Endothelial cell of umbilical vein (primary cell): ENCODE data around the gene KCTD11. TPM values are rescaled to one million over a fixed set of nuclear protein-coding genes. Genes with fewer than 3 reads are reported as not detected.
"Not testable (repeated sequence)": the region's sequence is repeated elsewhere in the genome, so short reads cannot be mapped to it uniquely, and the experiment has no call there.

Experiments used
- BruUV-seq: library from RNA; stranded (reverse); fragments of 400-500 nt; replicated peaks from 2 replicates; lab custom pipeline; 2021; lab: Mats Ljungman, UMichigan
- CTCF ChIA-PET: fragments of 300-600, 350-600 bp; sonication (Branson Sonifier 250); formaldehyde crosslinking; loops from one replicate; lab custom pipeline; 2021; ENCODE audit warnings: antibody characterized with exemption, inconsistent platforms; lab: Charles Lee
- POLR2A ChIA-PET: fragments of 300-600, 350-600 bp; sonication (Branson Sonifier 250); formaldehyde crosslinking; loops from one replicate; lab custom pipeline; 2021; ENCODE audit warnings: antibody characterized with exemption, inconsistent platforms; lab: Charles Lee
- DNase-seq: peaks from one replicate; pipeline ENCODE4 v3.0.0-alpha.2; 2011; ENCODE audit warnings: low read depth, low spot score
- FAIRE-seq: peaks from 2 replicates; lab custom pipeline; 2011; peaks lifted over from hg19 to GRCh38; lab: Jason Lieb, UNC
- H2AFZ ChIP-seq: 2 replicates; pipeline ENCODE4 v1.6.0; 2012; ENCODE audit warnings: low read depth, low read length, control low read depth, inconsistent platforms
- H3K27ac ChIP-seq: 2 replicates; pipeline ENCODE4 v1.5.1; 2011; ENCODE audit warnings: low read depth, mild to moderate bottlenecking, control low read depth, low read length, moderate library complexity; ENCODE audit not compliant: insufficient read depth
- H3K27me3 ChIP-seq, 2 experiments: 2 replicates each; pipeline versions ENCODE4 v1.6.0 to v1.6.1; 2011; ENCODE audit warnings: low read length in 2 of 2, mixed read lengths in 1 of 2; ENCODE audit not compliant: control insufficient read depth in 2 of 2, insufficient read depth in 2 of 2
- H3K36me3 ChIP-seq, 2 experiments: 2 replicates in 1 of 2; 3 replicates in 1 of 2; pipeline ENCODE4 v1.5.1; 2011; ENCODE audit warnings: low read length in 2 of 2, mild to moderate bottlenecking in 1 of 2, moderate library complexity in 1 of 2; ENCODE audit not compliant: control insufficient read depth in 2 of 2, insufficient read depth in 2 of 2; ENCODE audit errors: extremely low read depth in 1 of 2
- H3K4me1 ChIP-seq: 3 replicates; pipeline ENCODE4 v1.5.1; 2011; ENCODE audit warnings: mild to moderate bottlenecking, low read length; ENCODE audit not compliant: control insufficient read depth, insufficient read depth; ENCODE audit errors: extremely low read depth
- H3K4me2 ChIP-seq: 2 replicates; pipeline ENCODE4 v1.6.1; 2011; ENCODE audit warnings: low read length, control low read depth, mixed read lengths; ENCODE audit not compliant: insufficient read depth
- H3K4me3 ChIP-seq, 3 experiments: fragments of 200-600 bp in 1 of 3; sonication (generic), shearing (Covaris generic) in 1 of 3; replicated peaks in 1 of 3; 2 replicates each; pipeline ENCODE4 v1.5.1; 2011 to 2016; ENCODE audit warnings: control low read depth in 3 of 3, low read length in 3 of 3, mild to moderate bottlenecking in 2 of 3, inconsistent platforms in 1 of 3, low read depth in 1 of 3, moderate library complexity in 1 of 3; ENCODE audit not compliant: insufficient read depth in 1 of 3
- H3K79me2 ChIP-seq: 2 replicates; pipeline ENCODE4 v1.6.0; 2012; ENCODE audit warnings: low read length, inconsistent platforms; ENCODE audit not compliant: control insufficient read depth, insufficient read depth
- H3K9ac ChIP-seq: replicated peaks from 2 replicates; pipeline ENCODE3; 2011; ENCODE audit warnings: low read length, control low read depth; ENCODE audit not compliant: insufficient read depth; ENCODE audit errors: extremely low read depth
- H3K9me1 ChIP-seq: replicated peaks from 3 replicates; pipeline ENCODE4 v1.6.0; 2011; ENCODE audit warnings: mild to moderate bottlenecking, low read length; ENCODE audit not compliant: control insufficient read depth, insufficient read depth; ENCODE audit errors: extremely low read depth
- H3K9me3 ChIP-seq: replicated peaks from 2 replicates; pipeline ENCODE4 v1.5.1; 2012; ENCODE audit warnings: low read length, inconsistent platforms; ENCODE audit not compliant: control insufficient read depth, insufficient read depth
- H4K20me1 ChIP-seq: replicated peaks from 2 replicates; pipeline ENCODE3; 2011; ENCODE audit warnings: mild to moderate bottlenecking, low read length; ENCODE audit not compliant: control insufficient read depth, insufficient read depth; ENCODE audit errors: extremely low read depth
- CTCF ChIP-seq, 2 donors: IDR thresholded peaks; 1 replicate in 1 of 2; 2 replicates in 1 of 2; pipeline ENCODE4 v1.5.1; 2011; ENCODE audit warnings: low read length in 2 of 2, mild to moderate bottlenecking in 2 of 2, moderate library complexity in 2 of 2, control low read depth in 1 of 2, inconsistent platforms in 1 of 2, low read depth in 1 of 2; ENCODE audit not compliant: insufficient read depth in 1 of 2; ENCODE audit errors: extremely low read depth in 1 of 2
- EZH2 ChIP-seq: IDR thresholded peaks from 2 replicates; pipeline ENCODE4 v1.6.1; 2012; ENCODE audit warnings: borderline replicate concordance, low read depth, mild to moderate bottlenecking, moderate library complexity, low read length, inconsistent platforms; ENCODE audit not compliant: severe bottlenecking
- FOS ChIP-seq: IDR thresholded peaks from 2 replicates; pipeline ENCODE4 v1.6.1; 2011; ENCODE audit warnings: mild to moderate bottlenecking, low read length, moderate library complexity, borderline replicate concordance; ENCODE audit not compliant: insufficient read depth
- GATA2 ChIP-seq: IDR thresholded peaks from 2 replicates; pipeline ENCODE4 v1.7.0; 2011; ENCODE audit warnings: low read depth, mild to moderate bottlenecking, moderate library complexity, mixed read lengths, low read length; ENCODE audit not compliant: insufficient read length, insufficient read depth
- JUN ChIP-seq: IDR thresholded peaks from 2 replicates; pipeline ENCODE4 v1.6.1; 2011; ENCODE audit warnings: borderline replicate concordance, low read depth; ENCODE audit not compliant: insufficient read length, insufficient read depth
- MAX ChIP-seq: IDR thresholded peaks from 2 replicates; pipeline ENCODE4 v1.6.1; 2011; ENCODE audit not compliant: insufficient read depth, insufficient read length
- MYC ChIP-seq: IDR thresholded peaks from one replicate; pipeline ENCODE4 v1.6.1; 2011; ENCODE audit warnings: mild to moderate bottlenecking, low read depth, low read length
- POLR2A ChIP-seq: IDR thresholded peaks from 2 replicates; pipeline ENCODE4 v1.6.1; 2012; ENCODE audit warnings: low read depth, mild to moderate bottlenecking, control low read depth, low read length
- POLR2AphosphoS5 ChIP-seq: IDR thresholded peaks from 2 replicates; pipeline ENCODE4 v1.6.1; 2012; ENCODE audit warnings: low read depth, mild to moderate bottlenecking, control low read depth, low read length, moderate library complexity; ENCODE audit not compliant: insufficient read depth
- dilution Hi-C: fragments of 300-500 bp; cut with MboI; formaldehyde crosslinking; loops from one replicate; pipeline ENCODE4 v1.15.0; 2019; ENCODE audit warnings: low sequenced_read_pairs; ENCODE audit not compliant: extremely low pct_ligation_motif_present
- intact Hi-C: fragments of 100-400 bp; cut with micrococcal nuclease; formaldehyde crosslinking; loops from one replicate; pipeline ENCODE4 v1.10.0; 2022
- polyA plus RNA-seq, 4 experiments: library from polyadenylated mRNA; depleted of rRNA in 3 of 4; stranded (reverse) in 3 of 4; unstranded in 1 of 4; fragments of >200 nt; gene quantifications; 2 replicates each; pipeline versions ENCODE4 v1.2.1 to v1.2.3, GENCODE V29; 2011 to 2012; ENCODE audit warnings: missing spikeins in 1 of 4
- total RNA-seq: library from RNA; stranded (reverse); gene quantifications from 2 replicates; pipeline ENCODE4 v1.2.3, GENCODE V29; 2021

Gene KCTD11
- total and polyA plus RNA-seq, 2 donors (not counting 3 experiments of a cell fraction or from before 2014, with no cell fraction given) = 3.8 to 6.5 TPM

GRCh38 chr17:7363311-7363710 is 11.3 kb downstream of the KCTD11 start:
- no peak overlapping the region for H3K9ac ChIP-seq
- POLR2A ChIA-PET = interaction anchor here (0.6 kb wide), 1 partner anchor 184 kb away, joined by 5 read pairs; no protein-coding TSS in a partner anchor
- BruUV-seq = no TSS peak

GRCh38 chr17:7365963-7366362 is 14.0 kb downstream of the KCTD11 start:
- dilution Hi-C loops = not testable (repeated sequence)

More at GRCh38 chr17:7363311-7363710, 11.3 kb downstream of the KCTD11 start:
- H3K9me3 ChIP-seq = no peaks in the 10 kb centered on the region
- H3K4me2 ChIP-seq = no peak overlapping the region
- H4K20me1 ChIP-seq = no peaks in the 10 kb centered on the region
- dilution Hi-C loops (no loop called here), intact Hi-C loops (no loop called here)
- FAIRE-seq (no peak), DNase-seq (no peak)
- H3K36me3 ChIP-seq = no peaks in the 10 kb centered on the region
- H2AFZ ChIP-seq = no peak overlapping the region
- CTCF ChIA-PET = interaction anchor here (1.1 to 1.7 kb wide), 3 partner anchors 9 to 197 kb away, joined by 3 to 9 read pairs (median 4); no protein-coding TSS in a partner anchor
- no peak for TF ChIP-seq CTCF (IDR thresholded peaks at IDR 0.05; ENCODE audit: extremely low read depth in 1 of 2, insufficient read depth in 1 of 2, low read depth in 1 of 2, low read length in 2 of 2)
- TF ChIP-seq MAX = no peak
- TF ChIP-seq EZH2 = no peak
- no peak for TF ChIP-seq POLR2AphosphoS5
- no peak for TF ChIP-seq FOS
- TF ChIP-seq MYC = no peak
- no peak for TF ChIP-seq JUN
- no peak for TF ChIP-seq GATA2
- TF ChIP-seq POLR2A = no peak
- peaks cover 0 to 3% of the 10 kb centered on the region in 2 experiments for H3K27me3 ChIP-seq
- no peak overlapping the region for H3K27ac ChIP-seq
- H3K4me1 ChIP-seq = no peaks in the 10 kb centered on the region
- H3K9me1 ChIP-seq = no peaks in the 10 kb centered on the region
- no peak overlapping the region for H3K4me3 ChIP-seq
- no peaks in the 10 kb centered on the region for H3K79me2 ChIP-seq

More at GRCh38 chr17:7365963-7366362, 14.0 kb downstream of the KCTD11 start:
- H3K9ac ChIP-seq, H4K20me1 ChIP-seq, H3K4me1 ChIP-seq, BruUV-seq, H3K27me3 ChIP-seq, intact Hi-C loops, H3K36me3 ChIP-seq, POLR2A ChIA-PET, H3K4me2 ChIP-seq, H3K9me3 ChIP-seq, H3K9me1 ChIP-seq, DNase-seq, H3K79me2 ChIP-seq, FAIRE-seq, H2AFZ ChIP-seq, H3K27ac ChIP-seq, H3K4me3 ChIP-seq: not testable (repeated sequence)
- CTCF ChIA-PET = interaction anchor here (1.3 kb wide), 1 partner anchor 10 kb away, joined by 4 read pairs; no protein-coding TSS in a partner anchor
